ENCODE data around the gene CCNB1. TPM values are rescaled to one million over a fixed set of nuclear protein-coding genes. Genes with fewer than 3 reads are reported as not detected.
A peak's percentile ranks its signal among the peaks of the same experiment; 100 is the strongest.

CCNB1 gene
- total RNA-seq, 4 donors from 2014 or later = under 0.01 to 60.3 (median 10.2) TPM

DNA sequence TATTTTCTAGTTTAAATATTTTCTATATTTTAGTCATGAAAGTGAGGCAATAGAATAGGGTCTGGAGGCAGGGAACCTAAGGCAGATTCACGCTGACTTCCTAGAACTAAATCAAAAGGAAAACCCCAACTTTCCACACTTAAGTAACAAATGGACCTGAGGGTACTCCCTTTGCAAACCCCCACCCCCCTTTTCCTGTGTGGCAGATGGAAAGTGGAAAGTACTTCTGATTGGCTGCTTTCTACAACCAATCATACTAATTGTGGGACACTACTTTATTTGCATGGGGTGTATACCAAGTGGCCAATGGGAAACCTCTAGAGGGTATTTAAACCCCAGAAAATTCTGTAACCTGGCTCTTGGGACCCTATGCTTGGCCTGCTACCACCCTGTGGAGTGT is 17.7 kb downstream of the CCNB1 start:
- intact Hi-C loops (cut with DNase I; ENCODE audit: low total_unique reads) = no loop called here
- H3K4me1 ChIP-seq = peaks cover 0 to 4% of the 10 kb centered on the region in 2 donors
- no peak for DNase-seq
- no peaks in the 10 kb centered on the region for H3K9me3 ChIP-seq
- H3K27ac ChIP-seq = no peak overlapping the region
- TF ChIP-seq POLR2A (IDR thresholded peaks at IDR 0.05) = no peak
- TF ChIP-seq, protein P1, sequence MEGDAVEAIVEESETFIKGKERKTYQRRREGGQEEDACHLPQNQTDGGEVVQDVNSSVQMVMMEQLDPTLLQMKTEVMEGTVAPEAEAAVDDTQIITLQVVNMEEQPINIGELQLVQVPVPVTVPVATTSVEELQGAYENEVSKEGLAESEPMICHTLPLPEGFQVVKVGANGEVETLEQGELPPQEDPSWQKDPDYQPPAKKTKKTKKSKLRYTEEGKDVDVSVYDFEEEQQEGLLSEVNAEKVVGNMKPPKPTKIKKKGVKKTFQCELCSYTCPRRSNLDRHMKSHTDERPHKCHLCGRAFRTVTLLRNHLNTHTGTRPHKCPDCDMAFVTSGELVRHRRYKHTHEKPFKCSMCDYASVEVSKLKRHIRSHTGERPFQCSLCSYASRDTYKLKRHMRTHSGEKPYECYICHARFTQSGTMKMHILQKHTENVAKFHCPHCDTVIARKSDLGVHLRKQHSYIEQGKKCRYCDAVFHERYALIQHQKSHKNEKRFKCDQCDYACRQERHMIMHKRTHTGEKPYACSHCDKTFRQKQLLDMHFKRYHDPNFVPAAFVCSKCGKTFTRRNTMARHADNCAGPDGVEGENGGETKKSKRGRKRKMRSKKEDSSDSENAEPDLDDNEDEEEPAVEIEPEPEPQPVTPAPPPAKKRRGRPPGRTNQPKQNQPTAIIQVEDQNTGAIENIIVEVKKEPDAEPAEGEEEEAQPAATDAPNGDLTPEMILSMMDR (IDR thresholded peaks at IDR 0.05) = no peak
- no peaks in the 10 kb centered on the region for H3K36me3 ChIP-seq
- no peaks in the 10 kb centered on the region for H3K27me3 ChIP-seq
- no peak overlapping the region for H3K4me3 ChIP-seq

DNA sequence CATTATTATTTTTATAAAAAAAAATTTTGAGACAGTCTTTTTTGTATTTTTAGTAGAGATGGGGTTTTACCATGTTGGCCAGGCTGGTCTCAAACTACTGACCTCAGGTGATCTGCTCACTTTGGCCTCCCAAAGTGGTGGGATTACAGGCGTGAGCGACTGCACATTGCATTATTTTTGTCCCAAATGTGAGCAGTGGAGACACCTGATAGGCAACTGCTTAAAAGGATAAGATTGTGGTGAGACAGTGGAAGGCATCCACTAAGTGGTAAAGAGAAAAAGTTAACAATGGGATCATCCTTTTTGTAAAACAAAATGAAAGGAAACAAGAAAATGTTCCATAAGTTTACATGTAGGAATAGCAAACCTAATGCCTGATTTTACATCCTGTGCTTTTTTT is 20.4 kb downstream of the CCNB1 start:
- Histone ChIP-seq H3K27ac (no peak overlapping the region), H3K9me3 (no peaks in the 10 kb centered on the region), H3K4me1 (peaks cover 3 to 11% of the 10 kb centered on the region in 2 donors), H3K27me3 (no peaks in the 10 kb centered on the region), H3K4me3 (no peak overlapping the region), H3K36me3 (no peaks in the 10 kb centered on the region)
- intact Hi-C loops (cut with DNase I; ENCODE audit: low total_unique reads) = no loop called here
- TF ChIP-seq, protein P1 (IDR thresholded peaks at IDR 0.05) = no peak
- TF ChIP-seq POLR2A (IDR thresholded peaks at IDR 0.05) = no peak
- no peak for DNase-seq

DNA sequence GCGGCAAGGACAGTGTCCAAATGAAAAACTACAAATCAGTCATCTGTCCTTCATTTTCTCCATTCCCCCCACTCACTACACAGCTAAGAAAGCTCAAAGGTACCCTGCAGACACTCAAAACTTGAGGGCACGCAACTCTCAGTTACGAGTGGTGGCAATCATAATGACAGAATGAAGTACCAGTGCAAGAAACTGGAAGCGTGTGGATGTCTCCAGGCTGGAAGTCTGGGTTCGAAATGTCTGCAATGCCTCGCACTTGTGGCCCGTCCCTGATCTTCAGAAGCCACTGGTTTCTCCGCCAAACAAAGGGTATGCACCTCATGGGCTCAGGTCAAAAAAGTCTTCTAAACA is 21.8 kb downstream of the CCNB1 start:
- H3K9me3 ChIP-seq = no peaks in the 10 kb centered on the region
- H3K4me3 ChIP-seq = peak overlapping the region; percentile 56 to 64
- no peaks in the 10 kb centered on the region for H3K36me3 ChIP-seq
- peaks cover 3 to 11% of the 10 kb centered on the region in 2 donors for H3K4me1 ChIP-seq
- DNase-seq = no peak
- H3K27me3 ChIP-seq = no peaks in the 10 kb centered on the region
- peak overlapping the region; percentile 42 to 64 for H3K27ac ChIP-seq
- no peak for TF ChIP-seq POLR2A (IDR thresholded peaks at IDR 0.05)
- TF ChIP-seq, protein P1 (IDR thresholded peaks at IDR 0.05) = no peak
- intact Hi-C loops (cut with DNase I; ENCODE audit: low total_unique reads) = no loop called here

DNA sequence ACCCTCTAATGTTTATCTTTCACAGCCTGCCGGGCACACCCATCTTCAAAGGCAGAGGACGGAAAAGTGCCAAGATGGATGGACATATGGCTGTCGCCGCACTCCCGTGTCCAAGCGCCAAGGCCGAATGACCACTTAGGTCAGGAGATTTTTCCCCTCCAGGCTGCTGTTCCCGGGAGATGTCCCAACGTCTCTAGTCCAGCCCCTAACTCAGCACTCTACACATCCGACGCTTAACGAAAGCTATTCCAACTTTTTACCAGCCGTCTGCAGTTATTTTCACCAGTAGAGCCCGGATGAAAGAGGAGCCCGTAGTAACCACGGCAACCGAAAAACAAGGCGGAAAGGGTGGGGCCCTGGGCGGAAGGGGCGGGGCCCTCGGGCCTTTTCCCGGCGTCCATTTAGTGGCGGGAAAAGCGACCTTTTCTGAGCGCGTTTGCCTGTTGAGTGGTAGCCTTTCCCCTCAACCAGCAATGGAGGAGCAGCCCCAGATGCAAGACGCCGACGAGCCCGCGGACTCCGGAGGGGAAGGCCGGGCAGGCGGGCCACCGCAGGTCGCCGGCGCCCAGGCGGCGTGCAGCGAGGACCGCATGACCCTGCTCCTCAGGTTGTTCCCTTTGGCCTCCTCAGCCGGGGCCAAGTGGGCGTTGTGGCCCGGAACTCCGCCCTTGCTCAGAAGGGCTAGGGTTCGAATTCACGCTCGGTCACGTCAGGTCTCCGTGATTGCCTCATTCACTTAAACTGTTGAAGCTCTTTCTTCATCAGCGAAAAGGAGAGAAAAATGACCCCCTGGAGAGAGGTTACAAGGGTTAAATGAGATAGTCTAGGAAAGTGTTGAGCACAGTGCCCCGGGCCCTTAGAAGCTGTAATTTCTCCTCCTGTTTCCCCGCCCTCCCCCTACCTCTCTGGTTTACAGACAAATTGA is 22.5 kb downstream of the CCNB1 start, which contains the start of gene CENPH:
Gene CENPH (plus strand): TSS at position 422 of the 925 bp plus-strand sequence. CDS start 52 bp downstream, at position 474.
- intact Hi-C loops (cut with DNase I; ENCODE audit: low total_unique reads) = no loop called here
- Histone ChIP-seq H3K36me3 (no peaks in the 10 kb centered on the region), H3K4me1 (peaks cover 3 to 11% of the 10 kb centered on the region in 2 donors), H3K4me3 (peak within 1 kb of the TSS; percentile 56 to 64), H3K27ac (peak within 1 kb of the TSS; percentile 42 to 64), H3K9me3 (no peaks in the 10 kb centered on the region), H3K27me3 (no peaks in the 10 kb centered on the region)
- TF ChIP-seq POLR2A (IDR thresholded peaks at IDR 0.05) = no peak
- TF ChIP-seq, protein P1 (IDR thresholded peaks at IDR 0.05) = no peak
- DNase-seq = peak; percentile 86 to 90

DNA sequence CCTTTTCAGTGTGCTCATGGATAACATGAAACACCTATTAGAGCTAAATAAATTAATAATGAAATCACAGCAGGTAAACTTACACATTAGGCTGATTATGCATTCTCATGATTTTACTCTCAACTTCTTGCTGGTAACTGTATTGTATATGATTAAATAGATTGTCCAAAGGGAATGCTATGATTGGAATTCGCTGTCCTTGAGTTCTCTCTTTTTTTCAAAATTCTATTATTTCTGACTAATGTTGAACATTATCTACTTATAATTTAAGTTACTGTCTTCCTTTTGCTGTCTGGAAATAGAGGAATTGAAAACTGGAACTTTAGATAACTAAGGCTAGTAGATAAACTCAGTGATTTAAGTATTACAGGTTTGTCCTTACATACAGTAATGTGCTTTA is 35.5 kb downstream of the CCNB1 start:
- no peaks in the 10 kb centered on the region for H3K36me3 ChIP-seq
- no peaks in the 10 kb centered on the region for H3K4me1 ChIP-seq
- intact Hi-C loops (cut with DNase I; ENCODE audit: low total_unique reads) = no loop called here
- no peaks in the 10 kb centered on the region for H3K27me3 ChIP-seq
- TF ChIP-seq POLR2A (IDR thresholded peaks at IDR 0.05) = no peak
- TF ChIP-seq, protein P1 (IDR thresholded peaks at IDR 0.05) = no peak
- no peak overlapping the region for H3K27ac ChIP-seq
- DNase-seq = no peak
- no peaks in the 10 kb centered on the region for H3K9me3 ChIP-seq
- no peak overlapping the region for H3K4me3 ChIP-seq
